GM12872 (cell line): ENCODE results near the gene GRP.

ENCODE experiments used
- TF ChIP-seq, protein P1 (sequence below): IDR thresholded peaks from 3 replicates; pipeline ENCODE4 v1.5.1; 2011; ENCODE audit warnings: low read depth, mild to moderate bottlenecking, low read length, moderate library complexity; ENCODE audit not compliant: insufficient read depth

Gene GRP

GRCh38 chr18:59229191-59229590, 9.2 kb downstream of the GRP start:
- TF ChIP-seq, protein P1, sequence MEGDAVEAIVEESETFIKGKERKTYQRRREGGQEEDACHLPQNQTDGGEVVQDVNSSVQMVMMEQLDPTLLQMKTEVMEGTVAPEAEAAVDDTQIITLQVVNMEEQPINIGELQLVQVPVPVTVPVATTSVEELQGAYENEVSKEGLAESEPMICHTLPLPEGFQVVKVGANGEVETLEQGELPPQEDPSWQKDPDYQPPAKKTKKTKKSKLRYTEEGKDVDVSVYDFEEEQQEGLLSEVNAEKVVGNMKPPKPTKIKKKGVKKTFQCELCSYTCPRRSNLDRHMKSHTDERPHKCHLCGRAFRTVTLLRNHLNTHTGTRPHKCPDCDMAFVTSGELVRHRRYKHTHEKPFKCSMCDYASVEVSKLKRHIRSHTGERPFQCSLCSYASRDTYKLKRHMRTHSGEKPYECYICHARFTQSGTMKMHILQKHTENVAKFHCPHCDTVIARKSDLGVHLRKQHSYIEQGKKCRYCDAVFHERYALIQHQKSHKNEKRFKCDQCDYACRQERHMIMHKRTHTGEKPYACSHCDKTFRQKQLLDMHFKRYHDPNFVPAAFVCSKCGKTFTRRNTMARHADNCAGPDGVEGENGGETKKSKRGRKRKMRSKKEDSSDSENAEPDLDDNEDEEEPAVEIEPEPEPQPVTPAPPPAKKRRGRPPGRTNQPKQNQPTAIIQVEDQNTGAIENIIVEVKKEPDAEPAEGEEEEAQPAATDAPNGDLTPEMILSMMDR: no peak

DNA sequence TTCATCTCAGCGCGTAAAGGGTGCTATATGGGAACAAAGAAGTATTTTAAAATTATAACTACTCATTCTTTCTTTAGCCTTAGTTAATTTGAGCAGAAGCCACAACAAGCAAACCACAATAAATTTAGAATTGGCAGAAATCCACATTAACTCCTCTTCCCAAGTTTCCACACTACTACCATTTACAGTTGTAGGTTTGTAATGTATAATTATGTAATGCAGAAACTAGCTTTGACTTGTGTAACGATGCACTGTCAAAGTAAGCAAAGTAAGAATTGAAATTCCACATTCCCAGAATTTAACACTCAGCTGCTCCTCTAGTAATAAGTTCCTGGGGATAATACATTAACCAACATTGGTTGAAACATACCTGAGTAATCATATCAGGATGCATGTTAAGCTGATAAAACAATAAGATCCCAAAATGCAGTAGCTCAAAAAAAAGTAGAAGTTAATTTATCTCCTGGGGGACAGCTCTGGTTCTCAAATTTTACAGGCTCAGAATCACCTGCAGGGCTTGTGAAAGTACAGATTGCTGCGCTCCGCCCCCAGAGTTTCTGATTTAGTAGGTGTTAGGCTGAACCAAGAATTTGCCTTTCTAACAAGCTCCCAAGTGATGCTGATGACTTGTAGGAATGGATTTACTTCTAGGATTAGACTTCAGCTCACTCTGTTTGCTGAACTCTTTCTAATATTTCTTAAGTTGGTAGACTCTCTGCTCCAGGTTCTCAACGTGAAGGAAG, 9.9 kb downstream of the GRP start:
- TF ChIP-seq, protein P1: no peak

GRCh38 chr18:59231114-59231513, 11.2 kb downstream of the GRP start:
- TF ChIP-seq, protein P1: no peak

DNA sequence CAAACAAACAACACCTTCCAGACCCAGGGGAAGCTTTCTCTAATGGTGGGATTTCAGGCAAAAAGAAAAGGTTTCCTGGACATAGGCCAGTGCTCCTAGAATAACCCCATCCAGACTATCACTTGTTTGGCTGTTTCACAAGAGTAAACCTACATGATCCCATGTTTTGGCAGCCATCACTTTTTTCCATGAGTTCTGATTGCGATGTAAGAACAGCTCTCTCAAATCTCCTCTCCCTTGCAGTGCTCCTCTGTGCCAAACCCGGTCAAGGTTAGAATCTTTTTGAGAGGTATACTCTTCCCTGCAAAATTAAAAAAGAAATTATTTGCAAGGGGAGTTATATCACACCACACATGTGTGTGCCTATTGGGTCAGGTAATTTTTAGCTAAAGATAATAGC, 11.9 kb downstream of the GRP start:
- TF ChIP-seq, protein P1: no peak

- TF ChIP-seq, protein P1: no peak
Observed at GRCh38 chr18:59232309-59233016, 12.5 kb downstream of the GRP start.

DNA sequence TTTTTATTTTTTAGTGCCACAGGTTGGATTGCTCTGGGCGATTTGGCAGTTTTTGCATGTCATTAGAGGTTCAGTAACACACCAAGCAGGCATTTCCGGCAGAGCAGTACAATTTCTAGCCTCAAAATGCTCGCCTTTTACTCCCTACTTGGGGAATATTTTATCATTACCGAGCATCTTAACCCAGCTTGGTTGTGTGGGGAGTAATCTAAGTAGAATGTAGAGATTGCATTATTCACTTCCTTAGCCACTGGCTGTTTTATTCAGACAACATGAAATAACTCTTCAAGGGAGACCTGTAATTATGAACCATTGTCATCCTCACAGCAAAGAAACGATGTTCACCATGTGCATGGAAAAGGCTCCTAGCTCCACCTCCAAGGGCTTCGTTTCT, 13.1 kb downstream of the GRP start:
- TF ChIP-seq, protein P1: no peak

DNA sequence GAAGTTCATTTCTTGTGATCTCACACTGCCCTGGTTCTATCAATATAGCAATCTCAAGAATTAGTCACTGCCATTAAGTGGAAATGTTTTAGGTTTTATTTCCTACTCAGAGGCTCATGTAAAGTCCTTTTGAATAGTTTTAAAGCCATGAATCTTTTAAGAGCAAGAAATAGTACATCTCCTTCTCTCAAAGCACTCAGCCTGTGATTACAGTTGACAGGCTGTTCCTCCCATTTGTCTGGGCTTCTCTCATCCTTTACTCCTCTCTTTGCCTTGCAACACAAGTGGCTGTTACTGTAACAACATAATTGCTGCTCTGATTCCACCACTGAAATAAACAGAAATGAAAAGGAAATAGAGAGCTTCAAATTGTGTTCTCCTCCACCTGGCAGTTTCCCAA, 18.4 kb downstream of the GRP start:
- TF ChIP-seq, protein P1: no peak
